Measurements from ENCODE around the gene IL17A. TPM values are rescaled to one million over a fixed set of nuclear protein-coding genes. Genes with fewer than 3 reads are reported as not detected.

The IL17A gene
- total RNA-seq, 1 experiment from 2014 or later = not detected

GRCh38 chr6:52162940-52163908, 23.0 kb upstream of the IL17A start:
- intact Hi-C loops (cut with micrococcal nuclease; ENCODE audit: unreplicated experiment) (loop anchor here (1.0 to 5.0 kb wide), 2 partner anchors 71 to 99 kb away; no protein-coding TSS in a partner anchor), in situ Hi-C loops (cut with HindIII; ENCODE audit: low pct_unique_long_range_greater_than_20kb, low sequenced_read_pairs) (no loop called here)
- no TSS peak for BruUV-seq (replicated peaks)
- no peak overlapping the region for H3K4me3 ChIP-seq (ENCODE audit: low read depth in 2 of 2, low read length in 2 of 2)
- no peaks in the 10 kb centered on the region for H3K36me3 ChIP-seq (ENCODE audit: control insufficient read depth, insufficient read depth, low read length)
- ATAC-seq (peak; percentile 83), DNase-seq (ENCODE audit: low read depth, low spot score) (peak; percentile 47)
- TF ChIP-seq POLR2AphosphoS5 (IDR thresholded peaks at IDR 0.05; ENCODE audit: low read depth, low read length) = no peak
- TF ChIP-seq CTCF (IDR thresholded peaks at IDR 0.05) = peak; percentile 76; the same call in 1 of the 2 replicates
- 0 out of 2 replicates have a peak, but pooled peaks cover 2% of the 10 kb centered on the region for H3K27me3 ChIP-seq (ENCODE audit: control insufficient read depth, insufficient read depth, low read length)
- ChIA-PET CTCF (interaction anchor here (0.6 to 1.4 kb wide), 4 partner anchors 10 to 119 kb away, joined by 3 read pairs; no protein-coding TSS in a partner anchor), POLR2A (interaction anchor here (0.5 kb wide), 1 partner anchor 187 kb away, joined by 20 read pairs; no protein-coding TSS in a partner anchor)
- no peaks in the 10 kb centered on the region for H3K9me3 ChIP-seq (ENCODE audit: control insufficient read depth, insufficient read depth, low read depth, low read length)
- no peak overlapping the region for H3K27ac ChIP-seq (ENCODE audit: low read length)
- no peaks in the 10 kb centered on the region for H3K4me1 ChIP-seq (ENCODE audit: control insufficient read depth, insufficient read depth, low read length)

- Histone ChIP-seq H3K4me1 (ENCODE audit: control insufficient read depth, insufficient read depth, low read length) (no peaks in the 10 kb centered on the region), H3K27me3 (ENCODE audit: control insufficient read depth, insufficient read depth, low read length) (no peaks in the 10 kb centered on the region), H3K36me3 (ENCODE audit: control insufficient read depth, insufficient read depth, low read length) (no peaks in the 10 kb centered on the region), H3K4me3 (ENCODE audit: low read depth in 2 of 2, low read length in 2 of 2) (no peak overlapping the region), H3K9me3 (ENCODE audit: control insufficient read depth, insufficient read depth, low read depth, low read length) (no peaks in the 10 kb centered on the region), H3K27ac (ENCODE audit: low read length) (no peak overlapping the region)
- ATAC-seq (no peak), DNase-seq (ENCODE audit: low read depth, low spot score) (no peak)
- ChIA-PET POLR2A (no interaction called here), CTCF (interaction anchor here (1.4 kb wide), 1 partner anchor 98 kb away, joined by 3 read pairs; no protein-coding TSS in a partner anchor)
- in situ Hi-C loops (cut with HindIII; ENCODE audit: low pct_unique_long_range_greater_than_20kb, low sequenced_read_pairs) (no loop called here), intact Hi-C loops (cut with micrococcal nuclease; ENCODE audit: unreplicated experiment) (loop anchor here (5.0 kb wide), 1 partner anchor 98 kb away; no protein-coding TSS in a partner anchor)
- no TSS peak for BruUV-seq (replicated peaks)
- TF ChIP-seq SIN3A (IDR thresholded peaks at IDR 0.05; ENCODE audit: borderline replicate concordance, insufficient read depth, low read depth, low read length) = no peak
- TF ChIP-seq CTCF (IDR thresholded peaks at IDR 0.05) = no peak
- no peak for TF ChIP-seq POLR2AphosphoS5 (IDR thresholded peaks at IDR 0.05; ENCODE audit: low read depth, low read length)
- TF ChIP-seq TCF7L2 (IDR thresholded peaks at IDR 0.05; ENCODE audit: low read depth, low read length) = no peak
- TF ChIP-seq REST (IDR thresholded peaks at IDR 0.05; ENCODE audit: insufficient read depth in 1 of 2, low read depth in 2 of 2, low read length in 1 of 2) = no peak
Measured at GRCh38 chr6:52164319-52165094, 21.7 kb upstream of the IL17A start.

Data from Panc1 (cell line).